Stimulated activated CD8-positive, alpha-beta memory T cell treated with anti-CD3 and anti-CD28 coated beads, Interleukin-15, amount 100 ng/mL, for 4 hours (primary cell): ENCODE results near the gene SLC24A3.

ENCODE experiments used
- DNase-seq, 2 donors: peaks; one replicate each; pipeline ENCODE4 v3.0.0-alpha.2; 2020; ENCODE audit warnings: low read depth in 2 of 2

Gene SLC24A3

DNA sequence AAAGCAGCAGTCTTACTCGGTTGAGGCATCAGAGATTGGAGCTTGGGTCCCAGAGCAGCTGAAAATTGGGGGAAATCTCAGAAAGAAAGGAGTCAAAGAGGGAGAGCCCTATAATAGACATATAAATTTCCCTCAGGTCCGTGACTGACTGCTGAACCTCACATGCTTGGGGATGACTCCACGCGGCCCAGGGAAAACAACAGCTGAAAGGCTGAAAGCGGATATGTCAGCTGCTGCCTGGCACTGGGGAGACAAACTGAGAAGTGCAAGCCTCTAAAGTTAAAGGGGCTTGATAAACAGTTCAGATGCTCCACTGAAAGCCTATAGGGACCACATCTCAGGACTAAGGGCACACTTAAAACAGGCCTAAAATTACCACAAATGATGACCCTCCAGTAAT, 289.7 kb downstream of the SLC24A3 start:
- no peak for DNase-seq

DNA sequence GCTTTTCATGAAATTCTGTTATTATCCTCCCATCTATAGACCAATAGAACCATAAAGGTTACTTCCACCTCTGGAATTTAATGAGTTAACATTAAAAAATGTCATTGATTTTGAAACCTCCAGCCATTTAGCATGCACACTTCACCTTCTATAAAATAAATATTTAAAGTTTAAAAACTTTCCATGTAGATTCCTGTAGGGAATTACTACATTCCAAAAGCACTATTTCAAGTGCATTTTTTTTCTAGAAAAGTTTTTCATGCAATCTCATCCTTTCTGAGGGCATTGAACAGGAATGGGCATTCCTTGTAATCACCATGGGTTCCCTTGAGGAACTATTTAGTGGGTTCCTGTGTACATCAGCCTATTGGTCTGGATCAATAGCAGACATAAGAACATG, 291.8 kb downstream of the SLC24A3 start:
- no peak for DNase-seq

- DNase-seq, result no peak
Measured at GRCh38 chr20:19506021-19506420, 293.6 kb downstream of the SLC24A3 start.

DNA sequence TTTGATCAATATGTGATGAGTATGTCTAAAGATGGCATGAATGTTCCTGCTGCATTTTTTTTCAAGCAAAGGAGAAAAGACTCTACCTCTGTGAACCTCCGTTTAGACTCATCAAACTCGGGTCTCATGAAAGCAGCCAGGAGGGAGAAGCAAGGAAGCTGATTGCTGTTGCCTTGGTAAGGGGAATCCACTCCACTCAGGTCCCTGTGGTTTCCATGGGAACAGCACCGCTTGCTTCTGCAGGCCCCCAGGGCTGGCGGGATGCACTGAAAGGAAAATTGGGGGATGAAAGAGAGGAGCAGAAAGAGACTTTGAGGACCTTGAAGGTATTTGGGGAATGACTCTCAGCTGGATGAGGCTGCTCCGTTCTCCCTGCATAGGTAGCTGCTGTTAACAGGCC, 296.0 kb downstream of the SLC24A3 start:
- DNase-seq, result no peak

DNA sequence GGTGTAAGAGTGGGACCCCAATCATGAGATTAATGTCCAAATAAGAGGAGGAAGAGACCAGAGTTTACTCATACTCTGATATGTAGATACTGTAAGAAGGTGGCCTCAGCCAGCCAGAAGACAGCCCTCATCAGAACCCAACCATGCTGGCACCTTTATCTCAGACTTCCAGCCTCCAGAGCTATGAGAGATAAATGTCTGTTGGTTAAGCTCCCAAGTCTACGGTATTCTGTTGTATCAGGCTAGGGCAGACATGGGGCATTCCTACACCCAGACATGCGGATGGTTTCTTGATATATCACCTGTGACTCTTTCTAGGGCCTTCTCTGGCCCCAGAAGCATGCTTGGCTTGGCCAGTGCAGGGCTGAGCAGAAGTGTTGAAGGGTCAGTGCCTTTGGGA, 298.2 kb downstream of the SLC24A3 start:
- no peak for DNase-seq

DNA sequence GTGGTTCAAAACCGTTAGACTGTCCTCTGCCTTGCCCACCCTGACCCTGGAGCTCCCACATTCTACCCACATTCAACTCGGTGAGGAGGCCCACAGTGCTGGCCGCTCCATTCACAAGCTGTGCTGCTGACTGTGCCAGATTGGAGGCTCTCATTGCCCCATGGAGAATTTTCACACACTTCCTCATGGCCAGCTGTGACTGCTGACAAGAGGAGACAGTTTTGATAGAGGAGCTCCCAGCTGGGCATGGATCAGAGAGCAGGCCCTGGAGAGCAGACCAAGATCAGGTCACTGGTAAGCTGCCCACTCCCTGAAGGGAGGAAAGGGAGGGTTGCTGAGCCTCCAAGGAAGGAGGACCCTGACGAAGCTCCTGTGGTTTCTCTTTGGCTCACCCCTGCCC, 299.5 kb downstream of the SLC24A3 start:
- no peak for DNase-seq

DNA sequence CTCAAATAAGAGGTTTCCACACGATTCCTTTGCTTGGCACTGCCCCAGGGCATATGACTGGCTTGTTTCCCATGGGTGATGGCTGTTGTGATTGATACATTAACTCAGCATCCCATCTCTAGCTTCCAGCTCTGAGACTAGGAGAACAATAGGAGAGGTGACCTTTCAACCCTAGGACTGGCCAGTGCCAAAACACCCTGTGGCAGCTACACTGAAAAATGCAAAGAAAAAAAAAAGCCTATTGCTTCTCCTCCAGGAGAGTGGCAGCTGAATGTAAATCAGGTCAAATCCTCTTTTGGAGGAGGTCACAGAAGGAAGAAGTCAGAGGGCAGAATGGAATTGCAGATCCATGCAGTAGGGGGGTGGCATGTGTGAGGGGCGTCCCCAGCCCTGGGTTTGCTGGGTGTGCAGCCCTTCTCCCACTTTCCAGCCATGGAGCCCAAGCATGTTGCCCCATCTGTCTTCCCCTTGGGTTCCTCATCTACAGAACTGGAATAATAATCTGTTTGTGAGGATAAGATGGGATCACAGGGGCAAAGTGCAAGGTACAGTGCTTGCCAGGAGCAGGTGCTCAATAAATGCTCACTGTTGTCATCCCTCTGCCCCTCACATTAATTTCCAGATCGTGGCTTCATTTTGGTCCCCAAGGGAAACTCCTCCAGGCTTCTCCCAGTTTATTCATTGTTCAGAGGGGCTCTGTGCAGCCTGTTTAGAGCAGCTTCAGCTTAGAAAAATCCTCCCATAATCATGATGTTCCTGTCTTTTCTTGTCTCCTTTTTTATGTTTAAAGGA, 300.6 kb downstream of the SLC24A3 start:
- DNase-seq, result no peak

GRCh38 chr20:19515074-19515473, 302.6 kb downstream of the SLC24A3 start:
- DNase-seq, result no peak

DNA sequence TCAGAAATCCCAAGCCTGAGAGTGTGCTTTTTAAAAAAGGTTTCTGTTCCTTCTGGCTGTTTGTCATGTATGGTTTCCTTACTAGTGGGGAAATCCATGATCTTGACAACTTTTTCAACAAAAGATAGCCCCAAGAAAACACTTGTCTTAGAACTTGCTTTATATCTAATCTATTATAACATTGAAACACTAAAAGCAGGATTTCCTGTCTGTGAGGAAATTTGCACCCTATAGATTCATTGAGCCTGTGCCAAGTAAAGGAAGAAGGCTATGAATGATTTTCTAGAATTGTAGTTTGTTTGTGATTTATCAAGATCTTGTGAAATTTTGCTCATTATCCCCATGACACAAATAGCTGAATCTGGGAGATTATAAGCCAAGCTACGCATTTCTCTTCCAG, 307.0 kb downstream of the SLC24A3 start:
- DNase-seq, result no peak

- no peak for DNase-seq
Measured at GRCh38 chr20:19520261-19520660, 307.8 kb downstream of the SLC24A3 start.

- DNase-seq, result no peak
Measured at GRCh38 chr20:19522071-19522801, 309.8 kb downstream of the SLC24A3 start.

GRCh38 chr20:19522836-19523590, 310.6 kb downstream of the SLC24A3 start:
- no peak for DNase-seq

- no peak for DNase-seq
Measured at GRCh38 chr20:19524691-19525090, 312.2 kb downstream of the SLC24A3 start.

GRCh38 chr20:19527509-19527908, 315.1 kb downstream of the SLC24A3 start:
- no peak for DNase-seq

GRCh38 chr20:19528286-19529030, 316.0 kb downstream of the SLC24A3 start:
- no peak for DNase-seq

GRCh38 chr20:19530006-19530405, 317.6 kb downstream of the SLC24A3 start:
- no peak for DNase-seq

- no peak for DNase-seq
Measured at GRCh38 chr20:19531446-19531845, 319.0 kb downstream of the SLC24A3 start.

DNA sequence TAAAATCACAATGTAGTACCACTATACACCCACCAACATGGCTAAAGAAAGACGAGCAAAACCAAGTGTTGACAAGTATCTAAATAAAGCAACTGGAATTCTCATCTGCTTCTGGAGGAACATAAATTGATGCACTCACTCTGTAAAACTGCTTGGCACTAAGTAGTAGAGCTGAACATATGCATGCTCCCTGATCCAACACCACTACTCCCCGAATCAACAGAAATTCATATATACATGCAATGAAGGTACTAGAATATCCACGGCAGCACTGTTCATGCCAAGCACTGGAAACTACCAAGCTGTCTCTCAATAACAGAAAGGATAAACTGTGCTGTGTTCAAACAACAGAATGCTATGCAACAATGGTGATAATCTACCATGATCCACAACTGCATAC, 326.1 kb downstream of the SLC24A3 start:
- DNase-seq, result no peak

DNA sequence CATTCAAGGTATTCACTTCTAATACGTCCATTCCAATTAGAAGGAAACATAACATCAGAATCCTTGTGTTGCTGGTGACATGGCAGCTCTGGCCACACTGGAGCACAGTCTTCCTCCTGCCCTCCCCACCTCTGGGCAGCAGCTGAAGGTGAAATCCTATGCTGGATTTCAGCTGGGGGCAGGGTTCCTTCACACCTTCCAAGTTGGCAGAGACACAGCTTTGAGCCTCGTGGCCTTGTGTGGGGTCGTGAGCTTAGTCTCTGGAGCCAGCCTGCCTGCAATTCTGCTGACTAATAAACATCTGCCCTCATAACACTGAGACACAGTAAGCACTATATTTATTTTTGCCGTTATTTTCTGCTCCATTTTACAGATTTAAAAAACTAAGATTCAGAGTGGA, 326.7 kb downstream of the SLC24A3 start:
- DNase-seq, result no peak

DNA sequence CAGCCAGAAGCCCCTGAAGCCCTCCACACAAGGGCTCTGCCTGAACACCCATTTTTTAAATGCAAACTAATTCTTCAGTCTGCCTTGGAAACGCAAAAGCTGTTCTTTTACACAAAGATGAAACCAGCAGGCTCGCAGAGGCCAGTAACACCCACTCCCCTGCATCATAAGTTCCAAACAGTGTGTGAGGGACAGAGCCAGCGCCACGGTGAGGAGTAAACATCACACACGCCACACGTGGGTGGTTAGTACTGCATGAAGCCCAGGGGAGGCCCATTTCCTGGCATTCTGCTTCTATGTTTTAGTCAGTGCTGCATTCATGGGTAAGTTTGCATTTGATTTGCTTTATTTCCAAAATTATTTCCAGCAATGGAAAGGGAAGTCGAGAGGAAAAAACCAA, 327.9 kb downstream of the SLC24A3 start:
- no peak for DNase-seq

DNA sequence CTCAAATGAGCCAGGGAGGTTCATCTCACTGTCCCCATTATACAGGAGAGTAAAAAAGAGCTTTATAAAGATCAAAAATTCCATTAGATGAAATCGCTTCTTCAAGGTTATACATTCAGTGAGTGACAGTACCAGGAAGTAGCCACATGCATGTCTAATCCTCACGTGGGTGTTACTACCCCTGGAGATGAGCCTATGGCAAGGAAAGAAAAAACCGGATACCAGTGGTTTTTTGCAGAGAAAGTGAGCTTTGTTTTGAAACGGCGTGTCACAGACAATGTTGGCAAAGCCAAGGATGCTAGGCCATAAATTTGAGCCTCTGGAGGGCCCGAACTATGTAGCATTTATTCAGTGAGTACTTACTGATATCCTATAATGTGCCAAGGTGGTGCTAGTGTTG, 330.7 kb downstream of the SLC24A3 start:
- no peak for DNase-seq

- DNase-seq, result no peak
Measured at GRCh38 chr20:19544684-19545083, 332.2 kb downstream of the SLC24A3 start.
